ENCODE measurements around the gene POLDIP3.

DNA sequence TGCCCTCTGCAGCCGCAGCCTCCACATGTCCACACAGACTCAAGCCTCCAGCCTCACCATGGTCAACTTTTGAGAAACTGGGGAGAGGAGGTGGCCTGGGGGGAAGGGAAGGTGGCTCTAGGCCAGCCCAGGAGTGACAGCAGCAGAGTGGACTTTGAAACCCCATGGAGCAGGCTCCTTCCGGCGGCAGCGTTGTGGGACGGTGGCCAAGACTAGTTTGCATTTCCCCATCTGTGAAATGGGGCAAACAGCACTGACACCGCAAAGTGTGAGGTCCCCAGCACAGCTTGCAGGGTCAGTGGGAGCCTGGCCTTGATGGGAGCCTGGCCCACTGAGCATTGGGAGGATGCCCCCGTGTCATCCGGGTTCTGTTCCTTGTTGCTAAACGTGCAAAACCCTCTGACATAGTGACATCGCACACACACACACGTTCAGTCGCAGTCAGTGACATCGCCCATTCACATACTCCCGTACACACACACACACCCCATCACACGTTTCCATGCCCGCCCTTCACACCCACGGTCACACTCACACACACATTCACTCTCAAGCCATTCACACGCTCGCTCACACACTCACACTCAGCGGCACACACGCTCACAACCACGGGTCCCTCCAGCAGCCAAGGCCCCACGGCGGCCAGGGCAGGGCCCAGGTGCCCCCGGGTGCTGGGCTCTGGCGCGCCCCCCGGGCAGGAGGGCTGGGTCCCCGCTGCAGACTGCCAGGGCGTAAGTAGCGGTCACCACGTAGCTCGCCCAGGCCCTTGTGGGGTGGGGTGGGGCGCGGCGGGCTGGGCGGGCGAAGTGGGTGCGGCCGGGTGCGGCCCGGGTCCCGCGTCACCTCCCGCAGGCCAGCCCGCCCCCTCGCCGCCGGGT, 33.9 kb upstream of the POLDIP3 start:
- TF ChIP-seq CTCF (tag by site-specific recombination; IDR thresholded peaks at IDR 0.05) (no peak; the same call in 1 of the 2 replicates), ZNF155 (tag by site-specific recombination; IDR thresholded peaks at IDR 0.05) (no peak)
- TF ChIP-seq, protein P1, sequence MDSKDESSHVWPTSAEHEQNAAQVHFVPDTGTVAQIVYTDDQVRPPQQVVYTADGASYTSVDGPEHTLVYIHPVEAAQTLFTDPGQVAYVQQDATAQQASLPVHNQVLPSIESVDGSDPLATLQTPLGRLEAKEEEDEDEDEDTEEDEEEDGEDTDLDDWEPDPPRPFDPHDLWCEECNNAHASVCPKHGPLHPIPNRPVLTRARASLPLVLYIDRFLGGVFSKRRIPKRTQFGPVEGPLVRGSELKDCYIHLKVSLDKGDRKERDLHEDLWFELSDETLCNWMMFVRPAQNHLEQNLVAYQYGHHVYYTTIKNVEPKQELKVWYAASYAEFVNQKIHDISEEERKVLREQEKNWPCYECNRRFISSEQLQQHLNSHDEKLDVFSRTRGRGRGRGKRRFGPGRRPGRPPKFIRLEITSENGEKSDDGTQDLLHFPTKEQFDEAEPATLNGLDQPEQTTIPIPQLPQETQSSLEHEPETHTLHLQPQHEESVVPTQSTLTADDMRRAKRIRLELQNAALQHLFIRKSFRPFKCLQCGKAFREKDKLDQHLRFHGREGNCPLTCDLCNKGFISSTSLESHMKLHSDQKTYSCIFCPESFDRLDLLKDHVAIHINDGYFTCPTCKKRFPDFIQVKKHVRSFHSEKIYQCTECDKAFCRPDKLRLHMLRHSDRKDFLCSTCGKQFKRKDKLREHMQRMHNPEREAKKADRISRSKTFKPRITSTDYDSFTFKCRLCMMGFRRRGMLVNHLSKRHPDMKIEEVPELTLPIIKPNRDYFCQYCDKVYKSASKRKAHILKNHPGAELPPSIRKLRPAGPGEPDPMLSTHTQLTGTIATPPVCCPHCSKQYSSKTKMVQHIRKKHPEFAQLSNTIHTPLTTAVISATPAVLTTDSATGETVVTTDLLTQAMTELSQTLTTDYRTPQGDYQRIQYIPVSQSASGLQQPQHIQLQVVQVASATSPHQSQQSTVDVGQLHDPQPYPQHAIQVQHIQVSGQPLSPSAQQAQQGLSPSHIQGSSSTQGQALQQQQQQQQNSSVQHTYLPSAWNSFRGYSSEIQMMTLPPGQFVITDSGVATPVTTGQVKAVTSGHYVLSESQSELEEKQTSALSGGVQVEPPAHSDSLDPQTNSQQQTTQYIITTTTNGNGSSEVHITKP (tag by site-specific recombination; IDR thresholded peaks at IDR 0.05): no peak

All from HEK293 (cell line).